ENCODE measurements around the gene EHD4. TPM values are rescaled to one million over a fixed set of nuclear protein-coding genes. Genes with fewer than 3 reads are reported as not detected.

EHD4 gene
- total RNA-seq, 1 experiment from 2014 or later, result 58.9 TPM

Small RNAs within 50 kb of the gene (small RNA-seq; reads per million reads assigned to genes)
- not detected for gene MIR4310
- gene RNA5SP393, result not detected

Other genes with a start within 250 kb of the EHD4 start
- gene MAPKBP1, start 198.1 kb downstream of the EHD4 start, total RNA-seq (2014; rRNA removed; shearing (Covaris generic)), result 19.5 and 20.6 TPM in 2 replicates
- 9.0 and 9.3 TPM in 2 replicates for gene JMJD7, start 144.5 kb downstream of the EHD4 start, total RNA-seq (2014; rRNA removed; shearing (Covaris generic))
- gene PLA2G4B, start 133.7 kb downstream of the EHD4 start, total RNA-seq (2014; rRNA removed; shearing (Covaris generic)), result 1.1 and 3.1 TPM in 2 replicates
- 2.3 and 3.9 TPM in 2 replicates for gene SPTBN5, start 78.5 kb downstream of the EHD4 start, total RNA-seq (2014; rRNA removed; shearing (Covaris generic))
- gene PLA2G4E, start 48.5 kb upstream of the EHD4 start, total RNA-seq (2014; rRNA removed; shearing (Covaris generic)), result 0.07 TPM in 1 of 2 replicates, not detected in the other
- not detected in 2 replicates for gene PLA2G4D, start 122.0 kb upstream of the EHD4 start, total RNA-seq (2014; rRNA removed; shearing (Covaris generic))
- not detected in 2 replicates for gene PLA2G4F, start 184.1 kb upstream of the EHD4 start, total RNA-seq (2014; rRNA removed; shearing (Covaris generic))
- gene VPS39, start 235.7 kb upstream of the EHD4 start, total RNA-seq (2014; rRNA removed; shearing (Covaris generic)), result 13.3 and 17.7 TPM in 2 replicates